Measurements from ENCODE around the gene ZNF197. TPM values are rescaled to one million over a fixed set of nuclear protein-coding genes. Genes with fewer than 3 reads are reported as not detected.

ZNF197 gene
- total RNA-seq, 6 experiments from 2014 or later, result 4.4 to 9.5 (median 6.9) TPM

DNA sequence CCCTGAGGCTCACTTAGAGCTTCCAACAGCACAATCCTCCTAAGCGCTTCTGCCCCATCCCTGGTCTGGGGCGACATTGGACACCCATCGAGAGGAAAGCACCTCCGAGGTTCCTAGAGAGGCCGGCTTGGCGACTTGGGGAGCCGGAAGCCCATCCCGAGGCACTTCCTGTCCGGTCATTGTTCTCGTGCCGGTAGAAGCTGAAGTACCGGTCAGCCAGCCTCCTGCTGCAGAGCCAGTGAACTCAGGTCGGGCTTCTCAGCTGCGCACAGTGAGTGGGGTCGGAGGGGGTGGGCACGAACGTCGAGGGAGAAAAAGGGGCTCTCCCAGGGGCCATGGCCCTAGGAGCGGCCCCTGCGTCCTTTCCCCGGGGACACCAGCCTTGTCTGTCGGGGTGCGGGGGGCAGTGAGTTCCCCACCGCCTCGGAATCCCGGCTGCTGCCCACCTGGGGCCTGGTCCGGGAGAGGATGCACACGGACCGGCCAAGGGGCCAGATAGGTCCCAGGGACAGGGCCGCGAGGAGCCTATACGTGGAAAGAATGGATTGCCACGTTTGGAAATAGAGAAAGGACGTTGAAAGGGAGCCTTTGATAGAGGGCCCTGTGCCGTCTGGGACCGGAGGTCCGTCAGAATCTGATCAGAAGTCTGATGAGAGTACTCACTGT is 23.9 kb downstream of the ZNF197 start, which contains the start of gene ZNF35:
Gene ZNF35, plus strand, starts transcription at position 169 of the 666 bp plus-strand sequence. CDS start 2,336 bp downstream, outside the sequence.
- peak within 1 kb of the TSS; percentile 73 to 76 (median 74) for H3K4me3 ChIP-seq
- H3K9me3 ChIP-seq, result peaks cover 0 to 3% (median under 1%) of the 10 kb centered on the region in 4 donors
- WGBS (ENCODE audit: insufficient coverage, low coverage, low lambda C conversion rate, missing lambda C conversion rate), result 2% methylated on average over 16 of the region's 37 CpGs
- no peaks in the 10 kb centered on the region for H3K27me3 ChIP-seq
- H3K36me3 ChIP-seq, result peaks cover 0 to 27% (median 4%) of the 10 kb centered on the region in 4 donors
- DNase-seq (peak; percentile 72 to 82 (median 79)), ATAC-seq (peak; percentile 96 to 99 (median 97))
- H3K27ac ChIP-seq, result peak within 1 kb of the TSS in 1 of 3 donors; percentile 4
- peaks cover 0 to 5% (median 0%) of the 10 kb centered on the region in 4 donors for H3K4me1 ChIP-seq
- TF ChIP-seq, protein P1, sequence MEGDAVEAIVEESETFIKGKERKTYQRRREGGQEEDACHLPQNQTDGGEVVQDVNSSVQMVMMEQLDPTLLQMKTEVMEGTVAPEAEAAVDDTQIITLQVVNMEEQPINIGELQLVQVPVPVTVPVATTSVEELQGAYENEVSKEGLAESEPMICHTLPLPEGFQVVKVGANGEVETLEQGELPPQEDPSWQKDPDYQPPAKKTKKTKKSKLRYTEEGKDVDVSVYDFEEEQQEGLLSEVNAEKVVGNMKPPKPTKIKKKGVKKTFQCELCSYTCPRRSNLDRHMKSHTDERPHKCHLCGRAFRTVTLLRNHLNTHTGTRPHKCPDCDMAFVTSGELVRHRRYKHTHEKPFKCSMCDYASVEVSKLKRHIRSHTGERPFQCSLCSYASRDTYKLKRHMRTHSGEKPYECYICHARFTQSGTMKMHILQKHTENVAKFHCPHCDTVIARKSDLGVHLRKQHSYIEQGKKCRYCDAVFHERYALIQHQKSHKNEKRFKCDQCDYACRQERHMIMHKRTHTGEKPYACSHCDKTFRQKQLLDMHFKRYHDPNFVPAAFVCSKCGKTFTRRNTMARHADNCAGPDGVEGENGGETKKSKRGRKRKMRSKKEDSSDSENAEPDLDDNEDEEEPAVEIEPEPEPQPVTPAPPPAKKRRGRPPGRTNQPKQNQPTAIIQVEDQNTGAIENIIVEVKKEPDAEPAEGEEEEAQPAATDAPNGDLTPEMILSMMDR (IDR thresholded peaks at IDR 0.05), result no peak
- no peak for TF ChIP-seq POLR2A (IDR thresholded peaks at IDR 0.05)
- intact Hi-C loops (cut with DNase I), result no loop called here

DNA sequence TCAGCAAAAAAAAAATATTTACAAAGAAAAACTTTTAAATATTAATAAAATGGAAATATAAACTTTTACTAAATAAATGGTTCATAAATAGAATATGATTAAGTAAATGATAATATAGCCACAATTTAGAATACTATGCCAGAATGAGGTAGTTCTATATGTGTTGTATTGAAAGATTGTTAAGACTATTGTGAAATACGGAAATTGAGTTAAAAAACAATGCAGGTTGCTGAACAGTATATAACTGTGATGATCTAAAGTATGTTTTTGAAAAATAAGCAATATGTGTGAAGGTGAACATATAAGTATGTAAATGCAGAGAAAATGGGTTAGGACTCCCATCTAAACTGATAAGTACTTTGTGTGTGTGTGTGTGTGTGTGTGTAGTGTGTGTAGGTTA is 24.9 kb downstream of the ZNF197 start:
- Histone ChIP-seq H3K4me1 (peaks cover 0 to 5% (median 0%) of the 10 kb centered on the region in 4 donors), H3K36me3 (peaks cover 0 to 27% (median 5%) of the 10 kb centered on the region in 4 donors), H3K27me3 (no peaks in the 10 kb centered on the region), H3K4me3 (no peak overlapping the region), H3K9me3 (no peaks in the 10 kb centered on the region), H3K27ac (no peak overlapping the region)
- WGBS (ENCODE audit: insufficient coverage, low coverage, low lambda C conversion rate, missing lambda C conversion rate), result 95% methylated on average over 1 of the region's 1 CpG
- intact Hi-C loops (cut with DNase I), result no loop called here
- TF ChIP-seq, protein P1 (IDR thresholded peaks at IDR 0.05), result no peak
- DNase-seq, result no peak
- no peak for ATAC-seq

DNA sequence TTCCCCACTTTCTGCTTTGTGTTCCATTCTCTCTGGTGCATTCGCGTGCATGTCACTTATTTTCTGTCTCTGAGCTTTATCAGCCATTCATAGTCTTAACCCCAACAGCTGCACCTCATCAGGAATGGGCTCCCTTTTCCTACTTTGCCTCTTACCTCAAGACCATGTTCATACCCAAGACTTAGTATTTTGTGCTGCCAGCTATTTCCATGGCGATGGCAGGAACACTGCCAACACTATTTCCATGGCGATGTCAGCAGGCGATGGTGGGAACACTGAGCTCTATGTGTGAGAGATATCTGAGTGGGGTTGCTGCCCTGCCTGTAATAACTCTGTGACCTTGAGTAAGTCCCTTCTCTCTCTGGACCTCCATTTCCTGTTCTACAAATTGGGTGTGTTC is 29.2 kb downstream of the ZNF197 start:
- WGBS (ENCODE audit: insufficient coverage, low coverage, low lambda C conversion rate, missing lambda C conversion rate), result 96% methylated on average over 5 of the region's 5 CpGs
- intact Hi-C loops (cut with DNase I), result no loop called here
- peaks cover 0 to 5% (median 0%) of the 10 kb centered on the region in 4 donors for H3K4me1 ChIP-seq
- DNase-seq (no peak), ATAC-seq (no peak)
- peaks cover 0 to 44% (median 16%) of the 10 kb centered on the region in 4 donors for H3K36me3 ChIP-seq
- peaks cover 0 to 10% (median 0%) of the 10 kb centered on the region in 4 donors for H3K9me3 ChIP-seq
- no peak overlapping the region for H3K27ac ChIP-seq
- H3K4me3 ChIP-seq, result no peak overlapping the region
- no peaks in the 10 kb centered on the region for H3K27me3 ChIP-seq
- no peak for TF ChIP-seq POLR2A (IDR thresholded peaks at IDR 0.05)
- TF ChIP-seq, protein P1 (IDR thresholded peaks at IDR 0.05), result no peak

DNA sequence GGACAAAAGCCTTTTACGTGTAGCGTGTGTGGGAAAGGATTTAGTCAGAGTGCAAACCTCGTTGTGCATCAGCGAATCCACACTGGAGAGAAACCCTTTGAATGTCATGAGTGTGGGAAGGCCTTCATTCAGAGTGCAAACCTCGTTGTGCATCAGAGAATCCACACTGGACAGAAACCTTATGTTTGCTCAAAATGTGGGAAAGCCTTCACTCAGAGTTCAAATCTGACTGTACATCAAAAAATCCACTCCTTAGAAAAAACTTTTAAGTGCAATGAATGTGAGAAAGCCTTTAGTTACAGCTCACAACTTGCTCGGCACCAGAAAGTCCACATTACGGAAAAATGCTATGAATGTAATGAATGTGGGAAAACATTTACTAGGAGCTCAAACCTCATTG is 34.2 kb downstream of the ZNF197 start:
- TF ChIP-seq, protein P1 (IDR thresholded peaks at IDR 0.05), result no peak
- no peak for TF ChIP-seq POLR2A (IDR thresholded peaks at IDR 0.05)
- intact Hi-C loops (cut with DNase I), result no loop called here
- WGBS (ENCODE audit: insufficient coverage, low coverage, low lambda C conversion rate, missing lambda C conversion rate), result 91% methylated on average over 7 of the region's 7 CpGs
- DNase-seq (no peak), ATAC-seq (no peak)
- Histone ChIP-seq H3K27me3 (no peaks in the 10 kb centered on the region), H3K36me3 (peaks cover 0 to 21% (median 17%) of the 10 kb centered on the region in 4 donors), H3K9me3 (peaks cover 0 to 12% (median 5%) of the 10 kb centered on the region in 4 donors), H3K4me3 (no peak overlapping the region), H3K27ac (no peak overlapping the region), H3K4me1 (no peaks in the 10 kb centered on the region)
